ENCODE results near the gene POMZP3.
"Not testable (repeated sequence)": the region's sequence is repeated elsewhere in the genome, so short reads cannot be mapped to it uniquely, and the experiment has no call there.

Gene POMZP3

DNA sequence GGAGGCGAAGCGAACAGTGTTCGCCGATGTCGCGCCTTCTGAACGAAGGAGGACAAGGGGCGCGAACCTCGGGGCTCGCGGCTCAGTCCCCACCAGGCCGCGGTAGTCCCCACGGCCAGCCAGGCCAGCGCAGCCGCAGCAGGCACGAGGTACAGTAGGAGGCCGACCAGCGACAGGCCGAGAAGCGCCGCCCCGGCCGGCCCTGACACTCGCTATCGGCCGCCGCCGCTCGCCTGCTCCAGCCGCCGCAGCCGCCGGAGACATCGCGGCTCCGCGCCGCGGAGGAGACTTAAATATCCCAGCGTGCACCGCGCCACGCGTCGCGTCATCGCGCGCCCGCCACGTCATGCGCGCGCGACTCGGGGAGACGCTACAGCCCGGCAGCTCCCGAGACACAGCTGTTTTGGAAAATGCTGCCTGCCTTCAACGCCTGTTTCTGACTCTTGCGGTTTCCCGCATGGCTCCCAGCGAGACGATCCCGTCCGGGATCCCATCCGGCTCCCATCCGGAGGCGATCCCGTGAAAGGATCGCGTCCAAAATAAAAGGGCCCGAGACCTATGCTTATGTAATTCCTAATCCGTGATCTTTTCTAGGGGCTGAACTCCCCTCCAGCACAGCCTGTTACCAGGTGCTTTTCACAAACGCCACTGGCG lies at the start of gene POMZP3:
Gene POMZP3 (minus strand): TSS at position 291 of the 654 bp plus-strand sequence. CDS start 1,215 bp downstream, outside the sequence.
- peak within 1 kb of the TSS; percentile 58 for H3K4me3 ChIP-seq (ENCODE audit: low read depth, low read length)

DNA sequence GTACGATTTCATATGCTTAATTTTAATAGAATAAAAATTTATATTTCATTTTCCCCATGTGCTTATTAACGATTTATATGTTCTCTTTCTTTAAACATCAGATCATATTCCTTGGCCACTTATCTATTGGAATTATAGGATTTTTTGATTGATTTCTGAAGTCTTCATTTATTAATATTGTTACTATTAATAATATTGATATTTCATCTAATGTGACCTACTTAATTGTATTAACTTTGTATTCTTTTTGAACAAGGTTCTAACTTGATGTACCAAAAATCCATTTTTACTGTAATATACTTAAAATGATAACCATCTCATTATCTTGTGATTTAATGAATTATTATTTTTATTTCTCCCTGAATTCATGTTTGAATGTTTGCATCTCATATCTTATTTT lies 48.7 kb upstream of the POMZP3 start:
- H3K4me3 ChIP-seq (ENCODE audit: low read depth, low read length) = not testable (repeated sequence)

DNA sequence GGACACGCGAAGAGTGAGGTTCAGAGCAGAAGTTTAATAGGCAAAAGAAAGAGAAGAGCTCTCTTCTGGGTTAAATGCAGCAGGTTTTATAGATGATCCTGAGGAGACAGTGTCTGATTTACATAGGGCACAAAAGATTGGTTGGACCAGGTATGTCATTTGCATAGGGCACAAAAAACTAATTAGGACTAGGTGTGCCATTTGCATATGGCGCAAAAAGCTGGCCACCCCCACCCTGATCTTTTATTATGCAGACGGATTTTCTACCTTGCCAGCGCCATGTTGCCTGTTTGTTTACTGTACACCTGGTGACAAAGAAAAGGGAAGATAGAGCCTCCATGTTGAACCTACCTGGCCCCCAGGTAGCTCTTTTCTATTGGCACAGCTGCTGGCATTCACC lies 46.3 kb upstream of the POMZP3 start:
- H3K4me3 ChIP-seq (ENCODE audit: low read depth, low read length) = not testable (repeated sequence)

DNA sequence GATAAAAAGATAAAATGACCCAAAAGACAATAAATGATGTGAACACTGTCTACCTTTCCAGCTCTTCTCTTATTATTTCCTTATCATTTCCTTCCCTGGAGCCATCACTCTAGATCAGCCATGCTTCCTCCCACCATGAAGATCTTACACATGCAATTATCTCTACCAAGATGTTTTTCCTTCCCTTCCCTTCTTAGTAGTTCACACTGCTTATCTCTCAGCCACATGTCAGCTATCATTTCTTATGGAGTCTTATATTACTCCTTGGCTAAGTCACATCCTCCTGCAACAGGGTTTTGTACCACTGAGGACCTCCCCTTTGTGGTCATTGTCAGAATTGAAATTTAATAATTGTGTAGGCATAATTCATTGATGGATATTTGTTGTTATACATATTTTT lies 32.1 kb upstream of the POMZP3 start:
- H3K4me3 ChIP-seq (ENCODE audit: low read depth, low read length) = not testable (repeated sequence)

DNA sequence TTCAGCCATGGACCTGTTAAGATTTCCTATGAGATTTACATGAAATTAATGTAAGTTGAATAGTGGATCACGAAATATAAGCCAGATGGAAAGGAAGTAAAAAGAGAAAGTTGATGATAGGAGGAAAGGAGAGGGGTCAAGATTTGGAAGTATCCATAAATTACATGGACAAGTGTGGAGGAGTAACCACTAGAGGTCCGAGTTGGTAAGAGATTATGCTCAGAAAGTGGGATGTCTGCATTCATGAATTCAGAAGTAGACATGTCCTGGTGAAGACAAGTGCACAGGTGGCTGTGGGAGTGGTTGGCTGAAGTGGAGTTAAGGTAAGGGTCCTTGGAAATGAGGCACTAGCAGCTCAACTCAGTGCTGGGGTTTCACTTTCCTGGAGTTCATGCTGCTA lies 29.3 kb upstream of the POMZP3 start:
- H3K4me3 ChIP-seq (ENCODE audit: low read depth, low read length) = not testable (repeated sequence)

DNA sequence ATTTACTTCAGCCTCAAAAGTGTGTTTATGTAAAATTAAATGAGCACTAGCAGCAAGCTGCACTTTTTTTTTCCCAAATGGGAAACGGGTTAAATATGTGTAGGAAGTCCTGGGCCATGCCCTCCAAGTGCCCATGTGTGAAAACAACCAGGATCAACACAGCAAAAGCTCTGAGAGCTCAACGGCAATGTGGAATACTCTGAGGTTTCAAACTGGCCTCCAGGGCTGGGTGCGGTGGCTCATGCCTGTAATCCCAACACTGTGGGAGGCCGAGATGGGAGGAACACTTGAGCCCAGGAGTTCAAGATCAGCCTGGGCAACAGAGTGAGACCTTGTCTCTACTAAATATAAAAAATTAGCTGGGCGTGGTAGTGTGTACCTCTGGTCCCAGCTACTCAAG lies 15.5 kb upstream of the POMZP3 start:
- H3K4me3 ChIP-seq (ENCODE audit: low read depth, low read length) = not testable (repeated sequence)

DNA sequence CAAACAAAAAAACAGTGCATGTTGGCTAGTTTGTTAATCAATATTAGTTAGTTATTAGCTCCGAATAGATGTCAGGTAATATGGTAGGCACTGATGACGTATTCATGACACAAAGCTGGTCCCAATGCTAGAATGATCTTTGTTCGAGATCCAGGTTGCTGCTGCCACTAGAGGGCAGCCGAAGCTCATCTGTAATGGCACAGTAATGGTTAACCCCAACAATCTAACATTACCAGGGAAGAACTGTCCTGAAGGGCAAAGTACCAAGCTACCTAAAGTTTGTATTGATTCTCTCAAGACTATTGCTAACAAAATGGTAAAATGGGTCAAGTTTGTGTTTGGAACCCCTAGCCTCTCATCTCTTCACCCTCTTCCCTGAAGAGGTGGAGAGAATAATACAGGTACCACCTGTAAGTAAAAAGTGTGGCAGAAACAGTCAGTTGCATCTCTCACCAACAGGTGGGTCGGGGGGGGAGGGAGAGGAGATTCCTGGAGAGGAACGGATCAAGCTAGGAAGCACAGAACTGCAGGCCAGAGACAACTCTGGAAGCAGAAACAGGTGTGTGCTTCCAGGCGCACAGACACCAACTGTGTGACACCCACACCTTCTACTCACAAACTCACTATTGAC lies 10.1 kb upstream of the POMZP3 start:
- H3K4me3 ChIP-seq (ENCODE audit: low read depth, low read length) = not testable (repeated sequence)
- TF ChIP-seq, protein P1, sequence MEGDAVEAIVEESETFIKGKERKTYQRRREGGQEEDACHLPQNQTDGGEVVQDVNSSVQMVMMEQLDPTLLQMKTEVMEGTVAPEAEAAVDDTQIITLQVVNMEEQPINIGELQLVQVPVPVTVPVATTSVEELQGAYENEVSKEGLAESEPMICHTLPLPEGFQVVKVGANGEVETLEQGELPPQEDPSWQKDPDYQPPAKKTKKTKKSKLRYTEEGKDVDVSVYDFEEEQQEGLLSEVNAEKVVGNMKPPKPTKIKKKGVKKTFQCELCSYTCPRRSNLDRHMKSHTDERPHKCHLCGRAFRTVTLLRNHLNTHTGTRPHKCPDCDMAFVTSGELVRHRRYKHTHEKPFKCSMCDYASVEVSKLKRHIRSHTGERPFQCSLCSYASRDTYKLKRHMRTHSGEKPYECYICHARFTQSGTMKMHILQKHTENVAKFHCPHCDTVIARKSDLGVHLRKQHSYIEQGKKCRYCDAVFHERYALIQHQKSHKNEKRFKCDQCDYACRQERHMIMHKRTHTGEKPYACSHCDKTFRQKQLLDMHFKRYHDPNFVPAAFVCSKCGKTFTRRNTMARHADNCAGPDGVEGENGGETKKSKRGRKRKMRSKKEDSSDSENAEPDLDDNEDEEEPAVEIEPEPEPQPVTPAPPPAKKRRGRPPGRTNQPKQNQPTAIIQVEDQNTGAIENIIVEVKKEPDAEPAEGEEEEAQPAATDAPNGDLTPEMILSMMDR (IDR thresholded peaks at IDR 0.05; ENCODE audit: borderline replicate concordance, insufficient read depth, low read depth, low read length) = peak; percentile 10; the same call in 1 of the 2 replicates

DNA sequence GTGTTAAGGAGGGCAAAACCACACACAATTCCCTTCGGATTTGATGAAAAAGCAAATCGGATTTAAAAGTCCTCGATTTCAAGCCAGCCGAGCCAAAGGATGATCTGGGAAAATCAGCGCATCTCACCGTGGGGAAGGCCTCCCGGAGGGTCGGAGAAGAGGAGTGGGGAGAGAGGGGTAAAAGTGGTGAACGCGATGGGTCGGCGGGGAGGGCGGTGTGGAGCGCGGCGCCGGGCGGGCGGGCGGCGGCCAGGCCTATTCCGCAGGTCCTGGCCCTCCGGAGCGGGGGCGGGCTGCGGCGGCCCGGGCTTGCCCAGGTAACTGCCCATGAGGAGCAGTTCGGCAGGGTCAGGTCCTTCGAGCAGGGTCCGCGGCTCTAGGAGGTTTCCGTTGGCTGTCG lies 498 bp downstream of the POMZP3 start:
- H3K4me3 ChIP-seq (ENCODE audit: low read depth, low read length) = peak overlapping the region; percentile 52

DNA sequence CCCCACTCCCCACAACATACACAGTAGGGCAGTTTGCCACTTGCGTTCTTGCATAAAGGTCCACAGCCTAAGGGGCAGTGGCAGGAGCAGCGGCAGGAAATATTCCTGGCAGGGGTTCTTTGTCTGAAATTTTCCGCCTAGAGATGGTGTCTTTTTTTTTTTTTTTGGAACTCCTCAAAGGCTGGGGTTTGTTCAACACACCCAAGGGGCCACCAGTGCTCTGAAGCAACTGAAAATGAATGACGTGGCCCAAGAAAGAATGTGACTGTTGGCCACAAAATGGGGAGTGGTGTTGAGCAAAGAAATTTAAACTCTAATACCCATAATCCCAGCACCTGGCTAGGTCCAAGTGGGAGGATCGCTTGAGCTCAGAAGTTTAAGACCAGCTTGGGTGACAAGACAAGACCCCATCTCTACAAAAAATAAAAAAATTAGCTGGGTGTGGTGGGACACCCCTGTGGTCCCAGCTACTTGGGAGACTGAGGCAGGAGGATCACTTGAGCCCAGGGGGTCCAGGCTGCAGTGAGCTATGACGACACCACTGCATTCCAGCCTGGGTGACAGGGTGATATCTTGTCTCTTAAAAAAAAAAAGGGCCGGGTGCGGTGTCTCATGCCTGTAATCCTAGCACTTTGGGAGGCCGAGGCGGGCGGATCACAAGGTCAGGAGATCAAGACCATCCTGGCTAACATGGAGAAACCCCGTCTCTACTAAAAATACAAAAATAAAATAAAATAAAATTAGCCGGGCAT lies 7.5 kb downstream of the POMZP3 start:
- not testable (repeated sequence) for H3K4me3 ChIP-seq (ENCODE audit: low read depth, low read length)

DNA sequence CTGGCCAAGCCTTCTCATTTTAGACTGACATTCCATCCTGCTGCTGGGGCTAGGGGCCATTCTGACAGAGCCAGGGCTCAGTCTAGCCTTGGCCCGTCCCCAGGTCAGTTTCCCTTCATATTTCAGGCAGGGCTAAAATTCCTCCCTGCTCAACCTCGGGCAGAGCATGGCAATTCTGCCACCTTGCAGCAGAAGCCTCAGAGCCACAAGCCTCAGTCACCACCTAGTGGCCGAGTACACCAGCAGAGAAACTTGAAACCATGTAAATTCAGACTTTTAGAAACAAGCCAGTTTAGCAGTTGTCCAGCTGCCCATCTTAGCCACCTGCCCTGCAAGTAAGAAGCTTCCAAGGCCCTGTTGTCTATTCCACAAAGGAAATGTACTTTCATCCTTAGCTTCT lies 13.3 kb downstream of the POMZP3 start:
- TF ChIP-seq, protein P1 (IDR thresholded peaks at IDR 0.05; ENCODE audit: borderline replicate concordance, insufficient read depth, low read depth, low read length) = peak; percentile 31; the same call in 1 of the 2 replicates
- H3K4me3 ChIP-seq (ENCODE audit: low read depth, low read length) = not testable (repeated sequence)

DNA sequence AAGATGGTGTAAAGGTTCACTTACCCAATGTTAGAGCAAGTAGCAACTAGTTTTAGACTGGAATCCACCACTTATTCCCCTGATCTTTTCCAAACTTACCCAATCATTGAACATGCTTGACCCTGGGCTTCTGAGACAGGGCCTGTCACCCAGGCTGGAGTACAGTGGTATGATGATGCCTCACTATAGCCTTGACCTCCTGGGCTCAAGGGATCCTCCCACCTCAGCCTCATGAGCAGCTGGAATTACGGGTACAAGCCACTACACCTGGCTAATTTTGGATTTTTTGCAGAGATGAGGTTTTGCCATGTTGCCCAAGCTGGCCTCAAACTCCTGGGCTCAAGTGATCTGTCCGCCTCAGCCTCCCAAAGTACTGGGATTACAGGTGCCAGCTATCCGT lies 14.8 kb downstream of the POMZP3 start:
- H3K4me3 ChIP-seq (ENCODE audit: low read depth, low read length) = not testable (repeated sequence)

DNA sequence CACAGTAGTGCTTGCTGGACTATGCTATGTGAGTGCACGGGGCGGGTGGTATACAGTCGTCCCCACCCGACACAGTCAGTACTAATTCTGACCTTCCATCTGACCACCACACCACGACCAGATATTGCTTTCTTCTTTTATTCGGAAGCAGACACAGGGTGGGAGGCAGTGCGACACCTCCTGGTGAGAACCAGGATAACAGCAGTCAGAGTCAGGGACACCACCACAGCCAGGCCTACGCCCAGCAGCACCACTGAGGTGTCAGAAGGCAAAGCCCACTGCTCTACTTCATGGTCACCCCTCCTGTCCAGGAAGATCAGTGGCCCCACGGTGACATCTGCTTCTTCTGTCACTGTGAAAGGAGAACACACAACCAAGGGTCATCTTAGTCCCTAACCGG lies 17.2 kb downstream of the POMZP3 start:
- H3K4me3 ChIP-seq (ENCODE audit: low read depth, low read length) = not testable (repeated sequence)

DNA sequence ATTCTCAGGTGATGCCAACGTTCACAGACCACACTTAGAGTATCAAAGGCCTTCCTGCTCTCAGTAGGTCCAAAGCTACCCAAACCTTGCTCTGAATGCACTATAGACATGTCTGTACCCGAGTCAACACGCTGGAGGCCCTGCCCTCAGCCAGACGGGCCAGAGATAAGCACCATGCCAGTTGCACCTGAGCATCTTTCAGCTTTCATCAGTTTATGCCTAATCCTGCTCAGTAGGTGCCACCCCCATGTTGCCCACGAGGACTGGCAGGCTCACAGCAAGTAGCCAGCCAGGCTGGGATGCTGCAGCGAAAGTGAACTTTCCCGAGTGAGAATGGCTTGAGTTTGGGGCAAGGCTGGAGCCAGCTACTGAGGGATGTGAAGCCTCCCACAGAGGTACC lies 18.6 kb downstream of the POMZP3 start:
- H3K4me3 ChIP-seq (ENCODE audit: low read depth, low read length) = not testable (repeated sequence)

DNA sequence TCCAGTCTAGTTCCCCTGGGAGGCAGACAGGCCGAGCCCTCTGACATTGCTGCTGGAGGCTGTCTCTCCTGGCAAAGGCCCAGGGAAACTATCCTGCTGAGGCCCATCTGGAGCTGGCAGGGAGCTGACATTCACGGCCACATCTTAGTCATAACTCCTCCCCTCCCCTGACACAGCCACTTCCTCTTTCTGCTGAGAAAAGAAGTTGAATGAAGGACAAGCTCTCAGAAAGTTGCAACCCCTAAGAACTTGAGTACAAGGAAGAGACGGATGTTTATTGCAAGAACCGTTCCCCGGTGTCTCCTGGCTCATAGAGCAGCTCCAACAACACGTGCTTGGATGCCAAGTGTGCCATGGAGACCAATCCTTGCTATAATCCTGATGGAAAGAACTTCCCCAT lies 21.1 kb downstream of the POMZP3 start:
- H3K4me3 ChIP-seq (ENCODE audit: low read depth, low read length) = not testable (repeated sequence)

DNA sequence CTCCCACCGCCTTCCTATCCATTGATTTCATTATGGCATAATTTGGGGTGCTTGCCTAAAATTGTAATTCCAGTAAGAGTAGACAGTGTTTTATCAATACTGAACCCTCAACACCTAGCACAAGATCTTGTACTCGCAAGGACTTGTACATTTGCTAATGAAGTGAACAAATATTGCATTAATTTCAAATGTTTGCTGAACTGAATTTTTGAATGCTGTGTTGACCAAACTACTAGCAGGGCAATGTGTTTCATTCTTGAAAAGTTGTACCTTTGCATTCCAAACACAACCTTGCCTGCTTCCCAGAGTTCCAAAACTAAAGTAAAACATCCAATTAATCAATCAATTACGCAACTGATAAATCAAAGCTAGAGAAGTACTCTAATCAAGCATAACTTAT lies 26.4 kb downstream of the POMZP3 start:
- H3K4me3 ChIP-seq (ENCODE audit: low read depth, low read length) = not testable (repeated sequence)

DNA sequence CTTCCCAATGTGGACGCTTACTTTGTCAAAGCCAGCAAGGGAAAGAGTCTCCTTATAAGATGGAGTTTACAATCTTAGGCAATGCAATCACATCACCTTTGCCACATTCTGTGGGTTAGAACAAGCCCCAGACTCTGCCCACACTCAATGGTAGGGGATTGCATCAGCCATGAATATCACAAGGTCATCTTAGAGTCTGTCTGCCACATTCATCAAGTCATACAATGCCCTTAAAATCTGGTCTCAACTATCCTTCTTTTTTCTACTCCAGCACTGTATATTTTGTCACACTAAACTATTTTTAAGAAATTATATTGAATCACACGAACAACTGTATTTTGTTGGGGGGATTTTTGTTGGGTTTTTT lies 27.0 kb downstream of the POMZP3 start:
- H3K4me3 ChIP-seq (ENCODE audit: low read depth, low read length) = not testable (repeated sequence)

DNA sequence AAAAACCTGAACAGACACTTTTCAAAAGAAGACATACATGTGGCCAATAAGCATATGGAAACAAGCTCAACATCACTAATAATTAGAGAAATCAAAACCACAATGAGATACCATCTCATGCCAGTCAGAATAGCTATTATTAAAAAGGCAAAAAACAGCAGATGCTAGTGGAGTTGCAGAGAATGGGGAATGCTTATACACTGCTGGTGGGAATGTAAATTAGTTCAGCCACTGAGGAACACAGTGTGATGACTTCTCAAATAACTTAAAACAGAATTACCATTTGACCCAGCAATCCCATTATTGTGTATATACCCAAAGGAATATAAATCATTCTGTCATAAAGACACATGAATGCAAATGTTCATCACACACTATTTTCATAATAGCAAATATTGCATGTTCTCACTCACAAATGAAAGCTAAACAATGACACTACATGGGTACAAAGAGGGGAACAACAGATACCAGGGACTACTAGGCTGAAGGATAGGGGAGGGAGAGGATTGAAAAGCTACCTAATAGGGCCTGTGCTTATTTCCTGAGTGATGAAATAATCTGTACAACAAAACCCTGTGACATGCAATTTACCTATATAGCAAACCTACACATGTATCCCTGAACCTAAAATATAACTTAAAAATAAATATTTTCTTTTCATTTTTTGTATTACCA lies 28.4 kb downstream of the POMZP3 start:
- H3K4me3 ChIP-seq (ENCODE audit: low read depth, low read length) = not testable (repeated sequence)

DNA sequence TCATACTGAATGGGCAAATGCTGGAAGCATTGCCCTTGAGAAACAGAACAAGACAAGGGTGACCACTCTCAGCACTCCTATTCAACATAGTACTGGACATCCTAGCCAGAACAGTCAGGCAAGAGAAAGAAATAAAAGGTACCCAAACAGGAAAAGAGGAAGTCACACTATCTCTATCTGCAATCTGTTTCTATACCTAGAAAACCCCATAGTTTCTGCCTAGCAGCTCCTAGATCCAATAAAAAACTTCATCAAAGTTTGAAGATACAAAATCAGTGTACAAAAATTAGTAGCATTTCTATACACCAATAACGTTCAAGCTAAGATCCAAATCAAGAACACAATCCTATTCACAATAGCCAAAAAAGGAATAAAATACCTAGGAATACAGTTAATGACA lies 29.8 kb downstream of the POMZP3 start:
- not testable (repeated sequence) for H3K4me3 ChIP-seq (ENCODE audit: low read depth, low read length)
